PC-9 (cell line): ENCODE measurements around the gene SOX12. TPM values are rescaled to one million over a fixed set of nuclear protein-coding genes. Genes with fewer than 3 reads are reported as not detected.

Source experiments
- BruUV-seq: library from RNA; stranded (reverse); fragments of 400-500 nt; replicated peaks from 2 replicates; lab custom pipeline; 2021; lab: Mats Ljungman, UMichigan
- CTCF ChIA-PET: fragments of 300-600 bp; sonication (Branson Sonifier 250); formaldehyde crosslinking; loops from one replicate; lab custom pipeline; 2022; ENCODE audit warnings: antibody characterized with exemption; lab: Charles Lee
- POLR2A ChIA-PET: fragments of 300-600 bp; sonication (Branson Sonifier 250); formaldehyde crosslinking; loops from one replicate; lab custom pipeline; 2022; ENCODE audit warnings: antibody characterized with exemption; ENCODE audit not compliant: unreplicated experiment; lab: Charles Lee
- DNase-seq, 2 experiments: peaks; one replicate each; pipeline versions ENCODE4 v3.0.0 to v3.0.0-alpha.2; 2015 to 2022; ENCODE audit warnings: mixed read lengths in 1 of 2
- H2AFZ ChIP-seq: fragments of 200-600 bp; sonication (generic); 2 replicates; pipeline ENCODE4 v1.8.1; 2017; ENCODE audit warnings: antibody characterized with exemption
- H3F3A ChIP-seq: fragments of 200-600 bp; sonication (generic); 2 replicates; pipeline ENCODE4 v1.8.1; 2017; ENCODE audit warnings: antibody characterized with exemption, mild to moderate bottlenecking, low read depth; ENCODE audit not compliant: insufficient read depth
- H3K27ac ChIP-seq: fragments of 200-600 bp; sonication (generic); 2 replicates; pipeline ENCODE4 v1.6.1; 2016; ENCODE audit warnings: mixed run types
- H3K27me3 ChIP-seq: fragments of 200-600 bp; sonication (generic); 2 replicates; pipeline ENCODE4 v1.6.1; 2016; ENCODE audit warnings: low read depth, mixed run types; ENCODE audit not compliant: insufficient read depth
- H3K36me3 ChIP-seq: fragments of 200-600 bp; sonication (generic); 2 replicates; pipeline ENCODE4 v1.6.1; 2016; ENCODE audit warnings: low read depth, mixed run types
- H3K4me1 ChIP-seq: fragments of 200-600 bp; sonication (generic); replicated peaks from 2 replicates; pipeline ENCODE4 v1.6.1; 2016; ENCODE audit warnings: mixed run types; ENCODE audit not compliant: insufficient read depth
- H3K4me2 ChIP-seq: fragments of 200-600 bp; sonication (generic); 2 replicates; pipeline ENCODE4 v1.6.1; 2017; ENCODE audit warnings: mixed run types
- H3K4me3 ChIP-seq: fragments of 200-600 bp; sonication (generic); 2 replicates; pipeline ENCODE4 v1.6.1; 2016; ENCODE audit warnings: mixed run types
- H3K79me2 ChIP-seq: fragments of 200-600 bp; sonication (generic); 2 replicates; pipeline ENCODE4 v1.6.1; 2017; ENCODE audit warnings: low read depth, mixed run types
- H3K9me2 ChIP-seq: fragments of 200-600 bp; sonication (generic); 2 replicates; pipeline ENCODE4 v1.8.1; 2017; ENCODE audit warnings: mild to moderate bottlenecking; ENCODE audit not compliant: insufficient read depth
- H3K9me3 ChIP-seq: fragments of 200-600 bp; sonication (generic); 2 replicates; pipeline ENCODE4 v1.8.1; 2016; ENCODE audit warnings: low read depth; ENCODE audit not compliant: insufficient read depth
- H4K20me1 ChIP-seq: fragments of 200-600 bp; sonication (generic); 2 replicates; pipeline ENCODE4 v1.8.1; 2017; ENCODE audit not compliant: insufficient read depth
- EZH2 ChIP-seq: fragments of 200-600 bp; sonication (generic); IDR thresholded peaks from 2 replicates; pipeline ENCODE4 v1.8.0; 2017; ENCODE audit warnings: antibody characterized with exemption, low read depth
- intact Hi-C: fragments of 100-400 bp; cut with micrococcal nuclease; formaldehyde crosslinking; loops from one replicate; pipeline ENCODE4 v1.10.0; 2022; ENCODE audit not compliant: unreplicated experiment
- total RNA-seq: library from RNA; stranded (reverse); gene quantifications from 2 replicates; pipeline ENCODE4 v1.2.3, GENCODE V29; 2021
- TF ChIP-seq, protein P1 (sequence below): fragments of 200-600 bp; sonication (generic); conservative IDR thresholded peaks from 2 replicates; pipeline ENCODE4 v1.6.1; 2017; ENCODE audit warnings: mixed run types, antibody characterized with exemption, mild to moderate bottlenecking, moderate library complexity

Gene SOX12
- total RNA-seq, 1 experiment from 2014 or later, result 57.1 TPM

DNA sequence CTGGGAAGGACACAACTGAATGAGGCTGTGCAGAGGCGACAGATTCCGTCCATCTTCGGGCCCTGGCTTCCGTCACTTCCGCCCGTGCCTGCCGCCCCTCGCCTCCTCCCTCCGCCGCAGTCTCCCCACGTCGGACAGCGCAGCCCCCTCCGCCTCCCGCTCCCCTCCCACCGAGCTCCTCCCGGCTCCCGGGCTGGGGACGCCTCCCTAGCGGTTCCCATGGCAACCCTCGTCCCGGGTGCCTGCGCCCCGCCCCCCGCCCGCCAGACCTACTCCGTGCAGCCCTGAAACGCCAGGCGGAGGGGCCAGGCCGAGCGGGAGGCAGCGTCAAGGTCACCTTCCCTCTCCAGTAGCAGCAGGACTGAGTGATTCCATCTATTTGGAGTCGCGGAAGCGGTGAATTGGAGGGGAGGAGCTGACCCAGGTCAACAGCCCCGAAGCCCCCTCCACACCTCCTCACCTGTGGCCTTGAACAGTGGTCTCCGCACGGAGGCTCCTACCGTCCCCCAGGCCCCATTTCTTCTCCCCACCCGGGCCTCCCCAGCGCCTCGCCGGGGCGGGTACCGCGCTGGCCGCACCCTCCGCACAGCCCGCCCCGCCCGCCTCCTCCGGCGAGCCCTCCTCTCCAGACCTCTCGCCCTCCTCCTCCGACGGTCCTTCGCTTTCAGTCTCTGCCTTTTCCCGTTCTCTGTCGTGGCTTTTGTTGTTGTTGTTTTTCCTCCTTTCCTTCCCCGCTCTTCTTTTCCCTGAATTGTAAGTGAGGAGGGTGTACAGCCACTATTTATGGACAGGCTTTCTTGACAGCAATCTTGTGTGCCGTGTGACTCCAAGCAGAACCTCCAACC is 22.5 kb downstream of the SOX12 start:
- DNase-seq, result peak; percentile 40 to 92
- Histone ChIP-seq H3K9me3 (no peaks in the 10 kb centered on the region; the same call in 1 of the 2 replicates), H3K4me2 (peak overlapping the region; percentile 87), H3K9me2 (no peaks in the 10 kb centered on the region), H3K27me3 (no peaks in the 10 kb centered on the region), H3K79me2 (no peaks in the 10 kb centered on the region), H4K20me1 (no peaks in the 10 kb centered on the region), H3F3A (no peaks in the 10 kb centered on the region; the same call in 1 of the 2 replicates), H3K4me1 (no peaks in the 10 kb centered on the region), H2AFZ (peak overlapping the region; percentile 69), H3K4me3 (peak overlapping the region; percentile 59), H3K36me3 (no peaks in the 10 kb centered on the region), H3K27ac (no peak overlapping the region)
- ChIA-PET CTCF (interaction anchor here (1.2 kb wide), 1 partner anchor 14 kb away, joined by 4 read pairs; no protein-coding TSS in a partner anchor), POLR2A (interaction anchor here (0.6 kb wide), 2 partner anchors 24 to 195 kb away, joined by 4 to 5 read pairs; no protein-coding TSS in a partner anchor)
- intact Hi-C loops, result no loop called here
- TF ChIP-seq EZH2, result no peak
- TF ChIP-seq, protein P1, sequence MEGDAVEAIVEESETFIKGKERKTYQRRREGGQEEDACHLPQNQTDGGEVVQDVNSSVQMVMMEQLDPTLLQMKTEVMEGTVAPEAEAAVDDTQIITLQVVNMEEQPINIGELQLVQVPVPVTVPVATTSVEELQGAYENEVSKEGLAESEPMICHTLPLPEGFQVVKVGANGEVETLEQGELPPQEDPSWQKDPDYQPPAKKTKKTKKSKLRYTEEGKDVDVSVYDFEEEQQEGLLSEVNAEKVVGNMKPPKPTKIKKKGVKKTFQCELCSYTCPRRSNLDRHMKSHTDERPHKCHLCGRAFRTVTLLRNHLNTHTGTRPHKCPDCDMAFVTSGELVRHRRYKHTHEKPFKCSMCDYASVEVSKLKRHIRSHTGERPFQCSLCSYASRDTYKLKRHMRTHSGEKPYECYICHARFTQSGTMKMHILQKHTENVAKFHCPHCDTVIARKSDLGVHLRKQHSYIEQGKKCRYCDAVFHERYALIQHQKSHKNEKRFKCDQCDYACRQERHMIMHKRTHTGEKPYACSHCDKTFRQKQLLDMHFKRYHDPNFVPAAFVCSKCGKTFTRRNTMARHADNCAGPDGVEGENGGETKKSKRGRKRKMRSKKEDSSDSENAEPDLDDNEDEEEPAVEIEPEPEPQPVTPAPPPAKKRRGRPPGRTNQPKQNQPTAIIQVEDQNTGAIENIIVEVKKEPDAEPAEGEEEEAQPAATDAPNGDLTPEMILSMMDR, result no peak
- no TSS peak for BruUV-seq

DNA sequence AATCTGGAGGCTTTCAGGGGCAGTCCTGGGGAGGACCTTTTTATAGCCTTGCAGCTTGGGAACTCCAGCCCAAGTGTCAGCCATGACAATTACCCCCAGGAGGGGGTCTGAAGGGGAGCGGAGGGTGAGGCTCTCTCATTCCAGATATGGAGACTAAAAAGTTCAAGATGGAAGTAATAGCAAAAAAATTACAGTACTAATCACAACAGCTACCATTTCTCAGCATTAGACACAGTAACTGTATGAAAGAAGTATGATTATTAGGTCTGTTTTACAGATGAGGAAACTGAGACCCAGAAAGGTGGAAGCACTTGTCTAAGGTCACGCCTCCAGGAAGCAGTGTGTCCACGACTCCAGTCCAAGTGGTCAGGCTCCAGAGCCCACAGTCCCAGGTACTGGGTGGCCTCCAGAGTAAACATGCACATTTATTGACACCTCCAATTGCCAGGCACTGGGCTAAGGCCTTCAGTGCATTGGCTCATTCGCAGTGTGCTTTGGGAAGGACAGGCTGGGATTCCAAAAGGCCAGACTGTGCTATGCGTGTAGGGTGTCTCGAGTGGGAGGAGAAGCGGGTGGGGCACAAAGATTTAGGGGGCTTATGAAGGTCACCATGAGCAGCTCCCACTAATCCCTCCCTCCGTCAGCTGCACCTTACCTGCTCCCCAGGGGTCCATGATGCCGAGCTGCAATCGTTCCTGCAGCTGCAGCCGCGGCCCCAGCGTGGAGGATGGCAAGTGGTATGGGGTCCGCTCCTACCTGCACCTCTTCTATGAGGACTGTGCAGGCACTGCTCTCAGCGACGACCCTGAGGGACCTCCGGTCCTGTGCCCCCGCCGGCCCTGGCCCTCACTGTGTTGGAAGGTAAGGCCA is 23.9 kb downstream of the SOX12 start:
- Histone ChIP-seq H3K27me3 (no peaks in the 10 kb centered on the region), H4K20me1 (no peaks in the 10 kb centered on the region), H2AFZ (no peak overlapping the region), H3K4me2 (peak overlapping the region; percentile 87; the same call in 1 of the 2 replicates), H3K4me1 (no peaks in the 10 kb centered on the region), H3F3A (no peaks in the 10 kb centered on the region; the same call in 1 of the 2 replicates), H3K9me2 (no peaks in the 10 kb centered on the region), H3K27ac (no peak overlapping the region), H3K4me3 (no peak overlapping the region), H3K36me3 (no peaks in the 10 kb centered on the region), H3K79me2 (no peaks in the 10 kb centered on the region), H3K9me3 (no peaks in the 10 kb centered on the region)
- BruUV-seq, result no TSS peak
- intact Hi-C loops, result no loop called here
- ChIA-PET POLR2A (no interaction called here), CTCF (no interaction called here)
- TF ChIP-seq, protein P1, result no peak
- no peak for TF ChIP-seq EZH2
- no peak for DNase-seq

DNA sequence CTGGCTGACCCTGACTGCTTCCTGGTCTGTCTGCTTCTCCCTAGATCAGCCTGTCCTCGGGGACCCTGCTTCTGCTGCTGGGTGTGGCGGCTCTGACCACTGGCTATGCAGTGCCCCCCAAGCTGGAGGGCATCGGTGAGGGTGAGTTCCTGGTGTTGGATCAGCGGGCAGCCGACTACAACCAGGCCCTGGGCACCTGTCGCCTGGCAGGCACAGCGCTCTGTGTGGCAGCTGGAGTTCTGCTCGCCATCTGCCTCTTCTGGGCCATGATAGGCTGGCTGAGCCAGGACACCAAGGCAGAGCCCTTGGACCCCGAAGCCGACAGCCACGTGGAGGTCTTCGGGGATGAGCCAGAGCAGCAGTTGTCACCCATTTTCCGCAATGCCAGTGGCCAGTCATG is 27.8 kb downstream of the SOX12 start:
- BruUV-seq, result no TSS peak
- H3K79me2 ChIP-seq, result no peaks in the 10 kb centered on the region
- POLR2A ChIA-PET, result interaction anchor here (0.5 kb wide), 1 partner anchor 295 kb away, joined by 4 read pairs; no protein-coding TSS in a partner anchor
- intact Hi-C loops, result loop anchor here (5.0 kb wide), 2 partner anchors 294 to 384 kb away; no protein-coding TSS in a partner anchor
- TF ChIP-seq EZH2, result no peak
- TF ChIP-seq, protein P1, result no peak
- no peaks in the 10 kb centered on the region for H3K9me3 ChIP-seq
- H4K20me1 ChIP-seq, result no peaks in the 10 kb centered on the region
- no peak for DNase-seq
- peaks cover 4% of the 10 kb centered on the region; the same call in 1 of the 2 replicates for H3F3A ChIP-seq
- no peaks in the 10 kb centered on the region for H3K4me1 ChIP-seq
- H2AFZ ChIP-seq, result no peak overlapping the region
- H3K27me3 ChIP-seq, result no peaks in the 10 kb centered on the region
- no peak overlapping the region for H3K27ac ChIP-seq
- no peaks in the 10 kb centered on the region for H3K36me3 ChIP-seq
- H3K4me2 ChIP-seq, result no peak overlapping the region
- CTCF ChIA-PET, result interaction anchor here (0.6 to 0.7 kb wide), 2 partner anchors 10 to 96 kb away, joined by 3 to 4 read pairs; no protein-coding TSS in a partner anchor
- H3K9me2 ChIP-seq, result no peaks in the 10 kb centered on the region
- H3K4me3 ChIP-seq, result no peak overlapping the region
